GM19240 (cell line): ENCODE measurements around the gene LRRC51.
"Not testable (repeated sequence)": the region's sequence is repeated elsewhere in the genome, so short reads cannot be mapped to it uniquely, and the experiment has no call there.

Source experiments
- DNase-seq: peaks from one replicate; pipeline ENCODE4 v3.0.0; 2011; ENCODE audit warnings: low spot score; ENCODE audit not compliant: insufficient read length

LRRC51 gene

GRCh38 chr11:72138821-72139390 is 58.3 kb downstream of the LRRC51 start:
- no peak for DNase-seq

DNA sequence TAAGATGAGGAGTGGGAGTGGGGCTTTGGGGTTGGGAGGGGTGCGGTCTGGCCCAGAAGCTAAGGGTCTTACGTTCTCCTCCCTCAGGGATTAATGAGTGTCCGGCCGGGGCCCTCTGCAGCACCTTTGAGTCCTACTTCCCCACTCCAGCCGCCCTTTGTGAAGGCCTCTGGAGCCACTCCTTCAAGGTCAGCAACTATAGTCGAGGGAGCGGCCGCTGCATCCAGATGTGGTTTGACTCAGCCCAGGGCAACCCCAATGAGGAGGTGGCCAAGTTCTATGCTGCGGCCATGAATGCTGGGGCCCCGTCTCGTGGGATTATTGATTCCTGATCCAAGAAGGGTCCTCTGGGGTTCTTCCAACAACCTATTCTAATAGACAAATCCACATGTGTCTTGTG is 58.9 kb downstream of the LRRC51 start:
- DNase-seq, result no peak

DNA sequence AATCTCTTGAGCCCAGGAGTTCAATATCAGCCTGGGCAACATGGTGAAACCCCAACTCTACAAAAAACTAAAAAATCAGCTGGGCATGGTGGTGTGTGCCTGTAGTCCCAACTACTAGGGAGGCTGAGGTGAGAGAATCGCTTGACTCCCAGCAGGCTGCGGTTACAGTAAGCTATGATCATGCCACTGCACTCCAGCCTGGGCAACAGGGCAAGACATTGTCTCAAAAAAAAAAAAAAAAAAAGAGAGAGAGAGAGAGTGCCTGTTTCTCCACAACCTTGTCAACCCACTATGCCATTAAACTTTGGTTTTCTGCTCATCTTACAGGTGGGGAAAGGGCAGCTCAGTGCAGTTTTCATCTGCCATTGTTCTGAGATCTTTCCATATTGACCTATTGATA is 60.0 kb downstream of the LRRC51 start:
- no peak for DNase-seq

DNA sequence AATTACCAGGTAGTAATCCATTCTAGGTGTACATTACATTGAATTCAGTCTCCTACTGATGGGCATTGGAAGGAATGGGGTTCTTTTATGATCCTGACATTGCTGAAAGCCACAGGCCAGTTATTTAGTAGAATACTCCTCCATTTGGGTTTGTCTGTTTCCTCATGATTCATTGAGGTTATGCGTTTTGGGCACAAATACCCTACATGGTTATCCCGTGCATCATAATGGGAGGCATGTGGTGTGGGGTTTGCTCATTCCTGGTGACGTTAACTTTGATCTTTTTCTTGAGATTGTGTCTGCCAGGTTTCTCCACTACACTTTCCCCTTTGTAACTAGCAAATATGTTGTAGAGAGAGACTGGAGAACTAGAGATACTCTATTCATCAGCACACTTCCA is 60.4 kb downstream of the LRRC51 start:
- DNase-seq, result no peak

DNA sequence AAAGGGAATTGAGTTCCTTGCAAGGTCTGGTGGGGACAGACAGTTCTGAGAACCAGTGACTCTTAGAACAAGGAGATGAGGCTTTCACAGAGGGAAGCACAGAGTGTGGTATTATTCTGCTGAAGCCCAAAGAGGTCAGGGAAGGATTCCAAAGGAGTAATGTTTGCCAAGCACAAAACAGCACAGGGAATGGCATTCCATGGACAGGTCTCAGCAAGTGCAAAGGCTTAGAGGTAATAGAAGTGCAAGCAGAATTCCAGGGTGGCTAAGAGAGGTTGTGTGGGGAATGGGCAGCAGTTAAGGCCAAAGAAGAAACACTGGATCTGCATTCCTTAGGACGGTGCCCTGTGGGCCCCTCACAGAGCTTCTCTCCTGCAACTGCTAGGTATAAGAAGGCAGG is 61.4 kb downstream of the LRRC51 start:
- DNase-seq, result not testable (repeated sequence)

DNA sequence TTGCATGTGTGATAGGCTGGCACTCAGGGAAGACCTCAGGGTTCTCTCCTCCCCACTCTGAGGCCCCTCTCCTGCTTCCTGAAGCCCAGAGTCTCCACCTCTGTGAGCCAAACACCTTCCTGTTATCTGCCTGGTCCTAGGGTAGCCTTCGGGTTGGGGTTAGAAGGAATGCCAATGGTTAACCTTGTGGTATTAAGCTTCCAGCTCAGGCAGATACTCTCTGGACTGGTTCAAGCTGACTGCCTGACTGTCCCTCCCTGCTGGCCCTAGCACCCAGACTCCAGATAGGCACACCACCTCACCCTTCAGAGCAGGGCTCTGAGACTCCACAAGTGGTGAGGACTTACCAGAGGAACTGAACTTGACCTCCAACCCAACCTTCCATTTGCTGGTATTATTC is 61.9 kb downstream of the LRRC51 start:
- DNase-seq, result not testable (repeated sequence)

- no peak for DNase-seq
Observed at GRCh38 chr11:72144807-72145565, 64.3 kb downstream of the LRRC51 start.
